Neuron (in vitro differentiated cells): ENCODE data around the gene SCYGR2.

ENCODE experiments used
- H2AFZ ChIP-seq: one replicate; pipeline ENCODE4 v1.6.1; 2013; ENCODE audit warnings: low read depth, mild to moderate bottlenecking, inconsistent platforms, low read length, moderate library complexity
- H3K27me3 ChIP-seq: one replicate; pipeline ENCODE4 v1.6.1; 2013; ENCODE audit warnings: low read length; ENCODE audit not compliant: insufficient read depth
- H3K36me3 ChIP-seq: one replicate; pipeline ENCODE4 v1.6.1; 2013; ENCODE audit warnings: low read length; ENCODE audit not compliant: insufficient read depth
- H3K4me1 ChIP-seq: one replicate; pipeline ENCODE4 v1.6.1; 2013; ENCODE audit warnings: low read length; ENCODE audit not compliant: insufficient read depth
- H3K4me3 ChIP-seq: 2 replicates; pipeline ENCODE4 v1.5.1; 2013; ENCODE audit warnings: mild to moderate bottlenecking, low read length, moderate library complexity
- H3K9me3 ChIP-seq: one replicate; pipeline ENCODE4 v1.6.1; 2013; ENCODE audit warnings: low read length

Gene SCYGR2

DNA sequence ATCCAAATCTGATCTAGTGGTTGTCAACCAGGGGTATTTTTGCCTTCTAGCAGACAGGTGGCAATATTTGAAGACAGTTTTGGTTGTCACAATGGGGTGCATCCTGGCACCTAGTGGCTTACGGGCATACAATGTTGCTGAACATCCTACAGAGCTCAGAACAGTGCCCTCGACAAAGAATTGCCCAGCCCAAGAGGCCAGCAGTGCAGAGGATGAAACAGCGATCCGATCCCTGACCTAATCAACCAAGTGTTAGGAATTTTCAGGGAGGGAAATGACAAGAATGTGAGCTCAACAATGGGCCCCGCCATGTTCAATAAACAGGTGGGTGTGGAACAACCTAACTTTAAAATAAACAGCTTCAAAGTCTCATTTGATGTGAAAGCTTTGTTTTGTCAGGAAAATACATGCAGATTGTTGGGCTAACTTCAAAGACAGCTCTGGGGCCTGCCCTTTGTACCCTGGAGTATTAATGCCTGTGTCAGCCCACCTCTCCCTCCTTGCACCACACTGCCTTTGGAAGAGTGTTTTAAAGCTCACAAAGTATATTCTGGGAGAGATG is 45.4 kb downstream of the SCYGR2 start:
- Histone ChIP-seq H3K27me3 (no peaks in the 10 kb centered on the region), H2AFZ (no peak overlapping the region), H3K4me3 (no peak overlapping the region), H3K4me1 (no peaks in the 10 kb centered on the region), H3K36me3 (no peaks in the 10 kb centered on the region), H3K9me3 (no peaks in the 10 kb centered on the region)
